Right lobe of liver (tissue), 6 donors: ENCODE data around the gene FKBP5. TPM values are rescaled to one million over a fixed set of nuclear protein-coding genes. Genes with fewer than 3 reads are reported as not detected.
A peak's percentile ranks its signal among the peaks of the same experiment; 100 is the strongest.

Experiments used
- ATAC-seq, 4 donors: fragments of 200-7000 bp; cut with Tn5 transposase; one replicate each; pipeline ENCODE4 v1.9.1; 2020; ENCODE audit warnings: mild to moderate bottlenecking in 4 of 4, moderate library complexity in 4 of 4
- DNase-seq, 3 donors: peaks; one replicate each; pipeline ENCODE4 v3.0.0-alpha.2; 2020
- H3K27ac ChIP-seq, 3 donors: fragments of 200-600 bp; one replicate each; pipeline ENCODE4 v1.8.0; 2022
- H3K27me3 ChIP-seq, 2 donors: fragments of 200-600 bp; one replicate each; pipeline ENCODE4 v1.8.0; 2022
- H3K36me3 ChIP-seq, 4 donors: fragments of 200-600 bp; sonication (generic) in 1 of 4; one replicate each; pipeline versions ENCODE4 v1.5.1 to v1.8.0; 2017 to 2022; ENCODE audit warnings: control low read depth in 1 of 4
- H3K4me1 ChIP-seq, 4 donors: fragments of 200-600 bp; sonication (generic) in 1 of 4; one replicate each; pipeline versions ENCODE4 v1.5.1 to v1.8.0; 2017 to 2022; ENCODE audit warnings: control low read depth in 1 of 4
- H3K4me3 ChIP-seq, 3 donors: fragments of 200-600 bp; one replicate each; pipeline ENCODE4 v1.8.0; 2022
- H3K9me3 ChIP-seq, 4 donors: fragments of 200-600 bp; sonication (generic) in 1 of 4; one replicate each; pipeline versions ENCODE4 v1.5.1 to v1.8.0; 2017 to 2022; ENCODE audit warnings: control low read depth in 1 of 4
- CTCF ChIP-seq, 4 donors: fragments of 200-600 bp in 3 of 4; fragments of 450-650 bp in 1 of 4; IDR thresholded peaks; one replicate each; pipeline versions ENCODE4 v1.5.1 to v1.8.0; 2016 to 2022; ENCODE audit warnings: antibody characterized with exemption in 4 of 4, mild to moderate bottlenecking in 2 of 4
- POLR2A ChIP-seq: fragments of 450-650 bp; IDR thresholded peaks from one replicate; pipeline ENCODE4 v1.6.1; 2017; ENCODE audit warnings: antibody characterized with exemption, mild to moderate bottlenecking
- WGBS: methylation state at CpG from one replicate; pipeline ENCODE4 v1.1.6; 2018; ENCODE audit warnings: low coverage, low lambda C conversion rate; ENCODE audit not compliant: insufficient coverage; ENCODE audit errors: missing lambda C conversion rate; 5-methylcytosine and 5-hydroxymethylcytosine counted together
- intact Hi-C, 2 donors: fragments of 100-400 bp; cut with DNase I; formaldehyde crosslinking; loops; one replicate each; pipeline versions ENCODE4 v1.11.2 to v1.14.1; 2022
- total RNA-seq, 6 experiments: library from RNA; depleted of rRNA in 2 of 6; stranded (reverse); fragments of >200 nt in 2 of 6; fragmentation: NEBNext Ultra II Directional in 3 of 6; extraction: Animal tissue kit (Norgen Biotek cat#: 25700) in 3 of 6; gene quantifications; one replicate each; pipeline versions ENCODE4 v1.1.0 to v1.2.4, GENCODE V29; 2016 to 2023
- donor health status: DM: no; HTN: yes; CAD: no.
- donor health status: DM: no; HTN: no; CAD: no.
- donor health status: DM: no; HTN: no; CAD: no.
- donor health status: DM: no; HTN: yes; CAD: no.
- donor health status: DM: no; HTN: yes; CAD: no.

Gene FKBP5
- total RNA-seq, 6 experiments from 2014 or later = 36.1 to 387 (median 111) TPM

DNA sequence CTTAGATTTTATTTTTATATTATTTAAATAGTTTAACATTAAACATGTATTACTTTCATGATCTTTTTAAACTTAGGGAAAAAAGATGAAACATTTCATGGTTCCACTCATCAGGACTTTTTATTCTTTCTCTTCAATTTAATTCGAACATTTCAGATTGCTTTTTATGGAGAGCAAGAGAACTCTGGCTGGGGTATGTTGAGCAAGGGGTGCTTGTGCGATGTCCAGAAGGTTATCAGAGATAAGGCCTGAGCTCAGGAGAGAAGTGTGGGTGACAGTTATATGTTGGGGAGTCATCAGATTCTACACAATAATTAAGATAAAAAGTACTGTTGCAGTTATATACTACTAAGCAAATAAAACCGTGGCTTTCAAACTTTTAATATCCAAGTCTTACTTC lies 37.5 kb downstream of the FKBP5 start:
- intact Hi-C loops = no loop called here
- ATAC-seq = no peak
- H3K36me3 ChIP-seq = peaks cover 0 to 23% (median 2%) of the 10 kb centered on the region in 4 donors
- DNase-seq = no peak
- TF ChIP-seq POLR2A (no peak), CTCF (IDR thresholded peaks at IDR 0.05) (no peak)
- no peaks in the 10 kb centered on the region for H3K9me3 ChIP-seq
- no peak overlapping the region for H3K27ac ChIP-seq
- 80% methylated on average over 3 of the region's 3 CpGs for whole genome bisulfite sequencing
- H3K4me1 ChIP-seq = no peaks in the 10 kb centered on the region
- H3K27me3 ChIP-seq = no peaks in the 10 kb centered on the region
- no peak overlapping the region for H3K4me3 ChIP-seq

DNA sequence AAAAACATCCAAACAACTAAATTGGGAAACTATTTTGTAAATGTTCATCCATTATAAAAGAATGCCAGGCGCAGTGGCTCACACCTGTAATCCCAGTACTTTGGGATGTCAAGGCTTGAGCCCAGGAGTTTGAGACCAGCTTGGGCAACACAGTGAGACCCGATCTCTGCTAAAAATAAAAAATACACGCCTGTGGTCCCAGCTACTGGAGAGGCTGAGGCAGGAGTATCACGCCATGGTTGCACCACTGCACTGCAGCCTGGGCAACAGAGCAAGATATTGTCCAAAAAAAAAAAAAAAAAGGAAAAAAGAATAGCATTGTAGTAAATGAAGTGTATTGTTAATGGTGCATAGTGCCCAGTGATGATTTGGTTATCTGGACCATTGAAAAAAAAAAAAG lies 38.7 kb downstream of the FKBP5 start:
- Histone ChIP-seq H3K4me1 (no peaks in the 10 kb centered on the region), H3K27ac (no peak overlapping the region), H3K36me3 (peaks cover 0 to 30% (median 8%) of the 10 kb centered on the region in 4 donors), H3K4me3 (no peak overlapping the region), H3K27me3 (no peaks in the 10 kb centered on the region), H3K9me3 (no peaks in the 10 kb centered on the region)
- ATAC-seq (peak in 1 of 4 donors; percentile 21), DNase-seq (no peak)
- intact Hi-C loops = no loop called here
- WGBS = 89% methylated on average over 4 of the region's 4 CpGs
- TF ChIP-seq CTCF (IDR thresholded peaks at IDR 0.05) (no peak), POLR2A (no peak)

GRCh38 chr6:35648203-35648602 lies 40.5 kb downstream of the FKBP5 start:
- H3K4me3 ChIP-seq = no peak overlapping the region
- peak in 1 of 4 donors; percentile 17 for ATAC-seq
- H3K27me3 ChIP-seq = no peaks in the 10 kb centered on the region
- no peak for TF ChIP-seq POLR2A
- no peak for TF ChIP-seq CTCF (IDR thresholded peaks at IDR 0.05)
- intact Hi-C loops = no loop called here
- H3K4me1 ChIP-seq = no peaks in the 10 kb centered on the region
- peaks cover 0 to 38% (median 10%) of the 10 kb centered on the region in 4 donors for H3K36me3 ChIP-seq
- no peak overlapping the region for H3K27ac ChIP-seq
- H3K9me3 ChIP-seq = no peaks in the 10 kb centered on the region
- DNase-seq = no peak
- 100% methylated on average over 2 of the region's 2 CpGs for WGBS

DNA sequence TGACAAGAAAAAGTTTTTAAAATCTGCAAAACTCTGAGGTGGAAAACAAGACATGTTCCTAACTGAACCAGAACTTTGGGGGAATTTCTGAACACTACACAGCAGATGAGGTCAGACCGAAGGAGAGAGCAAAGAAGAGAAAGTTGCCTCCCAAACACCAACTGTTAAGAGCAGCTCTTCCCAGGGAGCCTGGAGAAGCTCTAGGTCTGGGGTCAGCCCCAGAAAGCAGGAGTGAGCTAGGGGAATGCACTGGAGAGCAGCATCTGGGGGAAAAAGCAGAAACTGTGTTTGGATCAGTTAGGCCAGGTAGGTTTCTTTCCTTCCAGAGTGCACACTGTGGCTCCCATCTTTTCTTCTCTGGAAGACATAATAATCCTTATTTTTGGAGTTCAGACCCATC lies 41.3 kb downstream of the FKBP5 start:
- intact Hi-C loops = no loop called here
- no peak for DNase-seq
- WGBS = 83% methylated on average over 1 of the region's 1 CpG
- Histone ChIP-seq H3K27me3 (no peaks in the 10 kb centered on the region), H3K9me3 (no peaks in the 10 kb centered on the region), H3K4me1 (no peaks in the 10 kb centered on the region), H3K36me3 (peaks cover 0 to 46% (median 13%) of the 10 kb centered on the region in 4 donors), H3K4me3 (no peak overlapping the region), H3K27ac (no peak overlapping the region)
- peak in 1 of 4 donors; percentile 6 for ATAC-seq
- TF ChIP-seq CTCF (IDR thresholded peaks at IDR 0.05) = no peak
- no peak for TF ChIP-seq POLR2A

DNA sequence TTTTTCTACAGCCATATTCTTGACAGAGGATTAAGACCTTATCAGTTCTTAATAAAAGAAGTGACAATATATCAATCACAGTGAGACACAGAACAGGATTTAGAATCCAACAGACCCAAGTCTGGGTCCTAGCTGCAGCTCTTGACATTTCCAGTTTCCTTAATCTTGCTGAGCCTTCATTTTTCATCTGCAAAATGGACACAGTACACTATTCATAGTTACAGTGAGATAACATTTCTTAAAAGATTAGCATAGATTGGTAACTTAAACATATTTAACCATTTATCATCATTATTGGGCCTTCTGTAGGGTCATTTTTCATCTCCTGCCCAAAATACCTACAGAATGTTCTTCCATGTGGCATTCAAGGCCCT lies 45.6 kb downstream of the FKBP5 start:
- no peak for ATAC-seq
- H3K4me1 ChIP-seq = no peaks in the 10 kb centered on the region
- no peak overlapping the region for H3K27ac ChIP-seq
- DNase-seq = no peak
- H3K27me3 ChIP-seq = no peaks in the 10 kb centered on the region
- no peak overlapping the region for H3K4me3 ChIP-seq
- no peak for TF ChIP-seq POLR2A
- TF ChIP-seq CTCF (IDR thresholded peaks at IDR 0.05) = no peak
- intact Hi-C loops = no loop called here
- H3K36me3 ChIP-seq = peaks cover 0 to 84% (median 42%) of the 10 kb centered on the region in 4 donors
- no peaks in the 10 kb centered on the region for H3K9me3 ChIP-seq
